NCI-H2029 (cell line): ENCODE measurements around the gene NUP93.
"Not testable (repeated sequence)": the region's sequence is repeated elsewhere in the genome, so short reads cannot be mapped to it uniquely, and the experiment has no call there.

ENCODE experiments used
- DNase-seq: peaks from one replicate; lab custom pipeline; 2025; lab: John Stamatoyannopoulos, UW

The NUP93 gene

DNA sequence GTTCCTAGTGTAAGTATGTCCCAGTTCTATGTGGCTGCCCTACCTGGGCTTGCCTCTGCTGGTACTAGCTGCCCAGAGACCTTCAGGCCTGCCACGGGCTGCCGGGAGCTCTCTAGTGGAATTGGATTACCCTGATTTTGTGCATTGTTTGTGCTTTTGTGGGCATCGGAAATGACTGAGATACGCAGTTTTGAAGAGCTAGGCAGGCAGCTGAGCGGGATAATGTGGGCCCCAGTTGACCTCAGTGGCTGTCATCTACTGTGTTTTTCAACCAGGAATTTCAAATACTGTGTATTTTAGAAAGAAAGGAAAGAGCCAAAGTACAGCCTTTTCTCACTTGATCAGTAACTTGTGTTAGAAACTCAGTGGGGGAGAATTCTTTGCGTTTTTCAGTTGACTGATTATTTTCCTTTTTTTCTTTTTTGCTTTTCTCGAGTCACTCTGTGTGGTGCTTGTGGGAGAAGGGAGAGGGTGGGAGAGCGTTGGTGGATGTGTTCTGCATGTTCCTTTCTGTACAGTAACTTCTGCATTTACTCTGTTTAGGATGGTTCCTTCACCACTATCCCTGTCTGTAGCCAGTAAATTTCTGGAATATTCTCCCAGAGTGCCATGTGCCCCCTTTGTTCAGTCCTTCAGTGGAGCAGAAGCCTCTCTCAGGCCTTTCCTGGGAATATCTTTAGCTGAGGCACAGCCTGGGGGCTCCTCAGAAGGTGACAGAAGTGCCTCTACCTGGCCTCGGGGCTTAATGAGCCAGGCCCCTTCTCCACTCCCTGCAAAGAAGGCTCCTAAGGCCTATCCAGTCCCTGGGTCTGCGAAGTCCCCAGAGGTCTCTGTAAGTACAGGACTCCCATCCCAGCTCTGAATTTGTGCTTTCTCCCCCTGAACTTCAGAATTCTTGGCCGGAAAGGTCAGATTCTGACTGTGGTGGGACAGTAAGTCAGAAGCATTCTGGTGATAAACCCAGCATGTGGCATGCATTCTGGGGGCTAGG lies 120.1 kb downstream of the NUP93 start:
- DNase-seq = no peak

DNA sequence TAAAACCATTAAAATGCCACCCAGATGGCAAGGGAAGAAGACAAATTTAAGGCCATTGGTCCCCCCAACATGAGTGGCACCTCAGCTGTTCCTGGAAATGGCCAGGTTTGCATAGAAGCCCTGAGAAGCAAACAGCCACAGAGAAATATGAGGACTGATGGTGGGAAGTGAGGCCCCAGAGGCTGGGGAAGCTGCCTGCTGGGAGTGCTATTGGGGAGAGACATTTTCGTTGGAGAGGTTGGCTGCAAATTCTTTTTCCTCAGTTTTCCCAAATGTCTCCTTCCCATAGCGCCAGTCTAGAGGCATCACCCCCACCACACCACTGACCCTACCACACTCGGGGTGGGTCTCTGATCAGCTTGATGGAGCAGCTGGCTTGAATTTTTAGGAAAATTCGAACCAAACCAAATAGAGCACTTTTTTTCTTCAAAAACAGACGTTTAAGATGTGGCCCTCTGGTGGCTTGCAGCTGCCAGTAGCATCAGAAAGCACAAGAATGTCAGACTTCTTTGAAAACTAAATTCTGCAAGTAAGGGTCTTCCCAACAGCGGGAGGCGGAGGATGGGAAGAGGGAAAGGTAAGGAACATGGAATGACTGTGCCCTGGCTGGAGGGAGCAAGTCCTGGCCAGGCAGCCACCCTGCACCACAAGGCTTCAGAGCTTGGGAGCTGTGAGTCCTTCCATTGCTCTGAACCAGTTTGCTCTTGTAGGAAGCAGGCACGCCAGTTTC lies 121.9 kb downstream of the NUP93 start:
- DNase-seq = no peak

DNA sequence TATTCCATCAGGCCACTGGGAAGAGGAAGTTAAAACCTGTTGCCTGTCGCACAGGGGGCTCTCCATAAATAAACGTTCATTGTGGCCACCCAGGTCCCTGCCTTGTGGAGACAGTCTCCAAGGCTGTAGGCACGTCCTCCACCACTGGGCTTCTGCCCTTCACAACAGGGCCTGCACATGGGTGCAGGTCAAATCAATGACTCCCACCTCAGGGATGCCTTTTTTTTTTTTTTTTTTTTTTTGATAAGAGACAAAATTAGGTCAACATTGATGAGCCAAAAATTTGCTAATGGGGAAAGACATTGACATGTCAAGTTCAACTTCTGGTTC lies 122.4 kb downstream of the NUP93 start:
- DNase-seq = no peak

DNA sequence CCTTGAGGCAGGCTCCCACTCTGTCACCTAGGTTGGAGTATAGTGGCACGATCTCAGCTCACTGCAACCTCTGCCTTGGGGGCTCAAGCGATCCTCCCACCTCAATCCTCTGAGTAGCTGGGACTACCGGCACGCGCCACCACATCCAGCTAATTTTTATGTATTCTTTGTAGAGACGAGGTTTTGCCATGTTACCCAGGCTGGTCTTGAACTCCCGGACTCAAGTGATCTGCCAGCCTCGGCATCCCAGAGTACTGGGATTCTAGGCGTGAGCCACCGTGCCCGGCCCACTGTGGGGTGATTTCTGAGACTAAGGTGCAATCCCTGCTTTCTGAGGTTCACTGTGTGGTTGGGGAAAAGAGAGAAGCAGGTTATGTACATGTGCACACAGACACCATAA lies 123.0 kb downstream of the NUP93 start:
- DNase-seq = no peak

DNA sequence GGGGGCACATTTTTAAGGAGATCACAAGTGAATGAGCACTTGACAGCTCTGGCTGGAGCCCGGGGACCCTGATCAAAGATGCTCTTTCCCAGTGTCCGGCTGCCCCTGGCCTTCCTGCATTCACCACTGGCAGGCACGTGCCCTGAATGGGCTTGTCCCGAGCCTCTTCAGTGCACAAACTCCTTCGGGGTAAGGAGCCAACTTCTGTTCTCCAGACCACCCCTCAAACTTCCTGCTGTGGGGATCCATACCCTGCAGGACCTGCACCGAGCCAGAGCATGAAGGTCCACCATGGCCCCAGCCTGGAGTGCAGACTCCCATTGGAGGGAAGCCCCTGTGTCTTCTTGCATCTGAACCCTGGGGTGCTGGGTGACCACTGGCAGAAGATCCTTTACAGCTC lies 125.3 kb downstream of the NUP93 start:
- no peak for DNase-seq

DNA sequence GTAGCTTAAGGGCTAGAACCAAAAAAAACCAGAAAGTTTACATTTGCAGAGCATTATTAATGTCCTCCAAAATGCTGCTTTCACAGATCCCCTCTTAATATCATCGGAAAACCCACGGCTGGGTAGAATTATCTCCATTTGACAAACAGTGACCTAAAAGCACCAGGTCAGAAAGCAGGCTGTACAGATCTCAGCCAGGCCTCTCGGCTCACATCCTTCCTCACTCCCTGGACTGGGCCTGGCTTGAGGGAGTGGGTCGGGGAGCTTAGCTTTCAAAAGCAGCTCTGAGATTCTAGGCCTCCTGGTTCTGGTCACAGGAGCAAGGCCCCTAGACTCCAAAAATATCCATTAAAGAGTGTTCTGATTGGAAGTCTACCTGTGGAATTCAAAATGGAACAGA lies 126.0 kb downstream of the NUP93 start:
- DNase-seq = no peak

DNA sequence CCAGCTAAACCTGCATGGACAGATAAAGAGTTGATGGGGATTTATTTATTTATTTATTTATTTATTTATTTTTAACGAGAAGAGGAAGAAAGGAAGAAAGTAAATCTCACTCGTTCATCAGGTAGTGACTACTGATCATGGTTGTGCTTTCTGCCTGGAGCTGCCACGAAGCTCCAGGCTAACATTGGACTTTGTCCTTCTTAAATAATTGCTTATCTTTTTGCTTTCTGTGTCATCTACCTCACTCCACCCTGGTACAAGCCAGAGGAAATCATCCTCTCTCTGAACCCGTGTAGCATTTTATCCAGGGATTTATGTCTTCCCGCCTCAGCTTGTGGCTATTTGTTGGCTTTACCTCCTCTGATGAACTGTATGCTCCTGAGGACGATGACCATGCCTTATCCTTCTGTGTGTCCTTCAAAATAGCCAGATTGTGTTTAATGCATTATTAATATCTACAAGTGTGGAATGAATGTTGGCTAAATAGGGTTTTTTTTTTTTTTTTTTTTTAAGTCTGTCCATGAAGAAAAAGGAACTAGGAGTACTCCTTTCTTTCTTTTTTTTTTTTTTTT lies 127.0 kb downstream of the NUP93 start:
- no peak for DNase-seq

DNA sequence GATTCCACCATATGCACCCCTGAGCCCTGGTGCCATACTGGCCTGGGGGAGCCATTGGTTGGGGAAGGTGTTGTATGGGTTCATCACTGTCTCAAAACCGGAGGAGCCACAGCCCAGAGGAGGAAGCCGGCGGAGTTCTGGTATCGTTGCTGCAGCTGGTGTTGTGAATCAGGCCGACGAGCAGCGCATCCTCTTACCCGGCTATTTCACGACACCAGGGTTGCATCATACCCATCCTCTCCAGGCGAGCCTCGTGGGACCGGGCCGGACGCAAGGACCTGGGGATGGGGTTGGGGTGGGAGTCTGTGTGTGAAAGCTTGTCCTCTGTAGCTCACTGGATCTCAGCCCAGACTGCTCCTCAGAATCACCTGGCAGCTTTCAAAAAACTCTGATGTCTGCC lies 128.4 kb downstream of the NUP93 start:
- DNase-seq = no peak

DNA sequence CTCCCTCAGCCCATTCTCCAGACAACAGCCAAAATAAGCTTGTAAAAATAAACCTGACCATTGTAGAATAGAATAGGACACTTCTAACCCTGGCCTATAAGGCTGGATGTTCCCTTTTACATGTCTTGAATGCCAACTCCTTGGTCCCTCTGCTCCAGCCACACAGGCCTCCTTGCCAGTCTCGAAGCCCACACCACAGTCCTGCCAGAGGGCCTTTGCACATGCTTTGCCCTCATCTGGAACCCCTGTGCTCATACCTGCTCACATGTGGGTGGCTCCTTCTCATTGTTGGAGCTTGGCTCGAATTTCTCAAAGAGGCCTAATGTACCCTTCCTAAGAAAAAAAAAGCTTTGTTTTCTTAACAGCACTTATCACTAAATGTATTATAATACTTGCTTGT lies 129.7 kb downstream of the NUP93 start:
- DNase-seq = no peak

DNA sequence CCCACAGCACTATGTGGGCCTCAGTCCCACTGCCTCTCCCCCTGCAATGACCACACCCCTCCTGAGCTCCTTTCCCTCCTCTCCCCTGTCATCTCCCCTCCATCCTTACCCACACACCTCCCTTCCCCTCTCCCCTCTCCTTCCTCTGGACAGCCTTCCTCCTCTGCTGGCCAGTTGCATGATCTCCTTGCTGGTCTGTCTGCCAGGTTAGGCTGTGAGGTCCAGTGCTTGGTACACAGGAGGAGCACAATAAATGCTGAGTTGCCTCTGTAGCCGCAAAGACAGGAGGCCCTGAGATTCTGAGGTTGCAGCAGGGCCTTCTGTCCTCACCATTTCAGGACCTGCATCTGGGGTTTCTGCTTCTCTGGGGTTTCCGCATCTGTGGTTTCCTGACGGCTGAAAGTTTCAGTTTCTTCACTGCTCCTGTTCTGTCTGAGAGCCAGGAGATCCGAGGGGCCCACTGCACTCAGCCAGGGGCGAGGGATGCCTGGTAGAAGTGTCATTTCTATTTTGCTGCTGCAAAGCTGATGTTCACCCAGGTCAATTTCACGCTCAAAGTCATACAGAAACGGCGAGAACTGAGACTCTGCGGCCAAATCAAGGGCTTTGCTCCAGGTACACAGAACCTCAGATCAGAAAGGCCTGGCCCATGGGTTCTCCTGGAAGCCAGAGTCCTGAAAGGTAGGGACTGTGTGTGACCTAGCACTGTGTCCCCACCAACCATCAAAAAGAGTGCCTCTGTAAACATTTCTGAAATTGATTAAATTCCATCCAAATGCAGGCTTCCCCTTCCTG lies 130.5 kb downstream of the NUP93 start:
- no peak for DNase-seq

DNA sequence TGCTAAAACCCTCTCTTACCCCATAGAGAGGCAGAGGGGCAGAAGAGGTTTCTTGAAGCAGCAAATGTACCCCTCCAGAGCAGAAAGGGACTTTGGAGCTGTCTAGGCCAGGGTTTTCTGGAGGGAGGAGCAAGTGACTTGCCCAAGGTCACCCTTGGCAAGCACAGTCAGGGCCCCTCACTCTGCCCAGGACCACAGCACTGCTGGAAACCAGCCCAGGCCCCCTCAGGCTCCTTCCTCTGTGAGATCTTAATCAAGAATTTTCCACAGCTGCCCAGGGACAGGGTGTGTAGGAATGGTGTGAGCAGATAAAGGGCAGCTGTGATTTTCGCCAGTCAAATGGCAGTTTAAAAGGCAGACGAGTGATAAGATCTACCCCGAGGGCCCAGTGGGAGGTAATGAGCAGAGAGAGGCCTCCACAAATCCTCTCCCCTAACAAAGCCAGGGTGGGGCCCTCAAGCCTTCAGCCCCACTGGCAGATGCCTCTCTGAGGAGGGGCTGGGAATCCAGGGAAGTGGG lies 131.2 kb downstream of the NUP93 start:
- DNase-seq = no peak

DNA sequence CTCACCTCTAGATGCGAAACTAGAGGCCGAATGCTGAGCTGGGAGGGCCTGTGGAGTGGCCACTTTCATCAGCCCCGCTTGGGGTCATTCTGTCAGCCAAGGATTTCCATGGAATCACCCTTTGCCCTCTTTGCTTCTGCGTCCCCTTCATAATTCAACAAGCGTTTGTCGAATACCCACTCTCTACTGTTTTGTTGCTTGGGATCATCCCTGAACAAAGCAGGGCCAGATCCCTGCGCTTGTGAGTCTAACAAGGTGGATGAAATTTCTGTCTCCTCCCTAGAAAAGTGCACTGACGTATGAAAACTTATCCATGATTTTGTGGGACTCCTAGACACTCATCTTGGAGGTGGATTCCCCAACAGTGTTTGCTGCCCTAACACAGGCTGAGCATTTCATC lies 131.8 kb downstream of the NUP93 start:
- no peak for DNase-seq

DNA sequence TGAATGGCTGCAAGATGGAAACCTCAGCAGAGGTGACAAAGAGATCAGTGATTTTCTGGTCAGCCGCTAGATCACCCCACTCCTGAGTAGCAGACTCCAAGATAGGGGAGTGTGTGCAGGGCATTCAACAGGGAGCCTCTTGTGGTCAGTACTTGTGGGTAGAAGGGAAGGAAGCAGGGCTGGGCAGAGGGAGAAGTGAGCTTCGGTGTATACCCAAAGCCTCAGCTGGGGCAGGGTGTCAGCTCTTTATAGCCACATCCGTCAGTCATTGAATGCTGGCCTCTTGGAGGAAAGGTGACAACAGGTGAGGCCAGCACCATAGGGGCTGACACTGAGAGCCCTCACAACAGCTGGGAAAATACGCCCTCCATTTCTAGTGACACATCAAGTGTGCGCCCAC lies 132.8 kb downstream of the NUP93 start:
- no peak for DNase-seq

DNA sequence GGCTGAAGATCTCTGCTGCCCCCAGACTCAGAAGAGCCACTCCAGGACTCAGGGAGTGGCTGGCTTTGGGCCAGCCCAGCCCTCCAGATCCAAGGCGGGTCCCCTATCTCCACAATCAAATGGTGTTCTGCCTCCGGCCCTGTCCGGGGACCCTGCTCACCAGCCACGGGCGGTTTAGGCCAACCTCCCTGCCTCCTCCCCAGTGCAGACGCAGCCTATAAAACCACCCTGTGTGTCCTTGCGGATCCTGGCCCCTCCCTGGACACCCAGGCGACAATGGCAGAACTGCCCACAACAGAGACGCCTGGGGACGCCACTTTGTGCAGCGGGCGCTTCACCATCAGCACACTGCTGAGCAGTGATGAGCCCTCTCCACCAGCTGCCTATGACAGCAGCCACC lies 135.0 kb downstream of the NUP93 start, which contains the start of gene SLC12A3:
TSS of gene SLC12A3 (plus strand) at position 248 of the 400 bp plus-strand sequence. CDS start at position 277, 29 bp downstream.
- no peak for DNase-seq

DNA sequence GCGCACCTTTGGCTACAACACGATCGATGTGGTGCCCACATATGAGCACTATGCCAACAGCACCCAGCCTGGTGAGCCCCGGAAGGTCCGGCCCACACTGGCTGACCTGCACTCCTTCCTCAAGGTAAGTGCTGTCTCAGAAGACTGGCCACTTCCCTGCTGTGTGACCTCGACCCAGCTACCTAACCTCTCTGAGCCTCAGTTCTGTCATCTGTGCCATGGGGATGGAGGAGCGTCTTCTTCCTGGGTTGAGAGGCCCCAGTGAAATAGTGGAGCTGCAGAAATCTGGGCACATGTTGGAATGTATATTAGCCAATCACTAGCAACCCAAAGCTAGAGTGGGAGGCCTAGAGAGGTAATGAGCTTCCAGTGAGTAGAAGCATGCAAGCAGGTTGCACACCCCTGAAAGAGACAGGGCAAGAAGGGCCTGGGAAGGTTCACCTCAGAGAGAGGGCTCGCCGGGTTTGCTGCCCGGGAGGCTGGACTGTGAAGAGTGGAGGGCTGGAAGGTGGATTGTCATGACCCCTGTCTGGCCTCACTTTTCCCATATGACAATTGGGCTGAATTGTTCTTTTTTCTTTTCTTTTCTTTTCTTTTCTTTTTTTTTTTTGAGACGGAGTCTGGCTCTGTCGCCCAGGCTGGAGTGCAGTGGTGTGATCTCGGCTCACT lies 135.6 kb downstream of the NUP93 start:
- DNase-seq = no peak

DNA sequence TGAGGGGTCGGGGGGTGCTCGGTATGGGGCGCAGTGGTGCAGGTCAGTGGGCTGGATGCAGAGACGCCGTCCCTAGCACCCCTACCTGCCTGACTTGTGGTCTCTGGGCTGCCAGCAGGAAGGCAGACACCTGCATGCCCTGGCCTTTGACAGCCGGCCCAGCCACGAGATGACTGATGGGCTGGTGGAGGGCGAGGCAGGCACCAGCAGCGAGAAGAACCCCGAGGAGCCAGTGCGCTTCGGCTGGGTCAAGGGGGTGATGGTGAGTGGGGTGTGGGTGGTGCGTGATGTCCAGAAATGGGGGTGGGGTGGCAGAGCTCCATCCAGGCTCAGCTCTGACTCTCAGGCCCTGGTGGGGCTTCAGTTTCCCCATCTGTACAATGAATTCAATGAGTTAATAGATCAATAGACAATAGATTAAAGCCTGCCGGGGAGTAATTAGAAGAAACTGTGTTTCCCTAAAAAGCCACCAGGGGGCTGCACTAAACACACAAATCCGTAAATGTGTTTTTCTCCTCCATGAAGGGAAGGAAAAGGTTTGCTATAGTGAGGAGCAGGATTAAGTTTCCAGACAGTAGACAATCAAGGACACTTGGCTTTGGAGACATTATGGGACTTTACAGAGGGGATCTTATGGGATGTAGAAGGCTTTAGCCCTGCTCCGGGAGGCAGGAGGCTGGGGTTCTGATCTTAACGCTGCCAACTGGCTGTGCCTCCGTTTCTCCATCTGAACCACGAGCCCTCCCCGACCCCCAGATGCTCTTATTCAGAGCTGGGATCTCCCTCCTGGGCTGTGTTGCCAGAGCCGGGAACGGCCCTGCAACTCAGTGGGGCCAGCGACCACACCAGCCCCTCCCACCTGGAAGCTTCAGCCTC lies 137.3 kb downstream of the NUP93 start:
- DNase-seq = peak; percentile 5

DNA sequence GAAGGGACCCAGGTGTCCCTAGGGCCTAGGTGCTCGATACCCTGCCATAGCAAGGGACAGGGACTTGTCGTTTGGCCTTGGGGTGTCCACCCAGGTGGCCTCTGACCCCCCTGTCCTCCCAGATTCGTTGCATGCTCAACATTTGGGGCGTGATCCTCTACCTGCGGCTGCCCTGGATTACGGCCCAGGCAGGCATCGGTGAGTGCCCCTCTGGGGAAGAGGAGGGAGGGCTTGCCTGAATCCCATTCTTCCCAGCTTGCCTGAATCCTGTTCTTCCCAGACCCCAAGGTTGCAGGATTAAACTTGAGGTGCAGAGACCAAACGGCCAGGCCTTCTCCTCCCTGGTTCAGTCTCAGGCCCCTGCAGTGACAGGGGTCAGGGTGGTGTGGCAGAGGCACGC lies 138.2 kb downstream of the NUP93 start:
- no peak for DNase-seq

DNA sequence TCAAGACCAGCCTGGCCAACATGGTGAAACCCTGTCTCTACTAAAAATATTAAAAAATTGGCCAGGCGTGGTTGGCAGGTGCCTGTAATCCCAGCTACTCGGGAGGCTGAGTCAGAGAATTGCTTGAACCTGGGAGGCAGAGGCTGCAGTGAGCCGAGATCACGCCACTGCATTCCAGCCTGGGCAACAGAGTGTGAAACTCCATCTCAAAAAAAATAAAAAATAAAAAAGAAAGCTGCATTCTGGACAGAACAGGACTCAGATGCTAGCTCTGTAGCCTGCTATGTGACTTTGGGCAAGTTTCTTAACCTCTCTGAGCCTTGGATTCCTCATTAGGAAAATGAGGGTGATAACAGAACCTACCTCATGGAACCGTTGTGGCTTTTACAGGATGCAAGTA lies 138.8 kb downstream of the NUP93 start:
- not testable (repeated sequence) for DNase-seq

DNA sequence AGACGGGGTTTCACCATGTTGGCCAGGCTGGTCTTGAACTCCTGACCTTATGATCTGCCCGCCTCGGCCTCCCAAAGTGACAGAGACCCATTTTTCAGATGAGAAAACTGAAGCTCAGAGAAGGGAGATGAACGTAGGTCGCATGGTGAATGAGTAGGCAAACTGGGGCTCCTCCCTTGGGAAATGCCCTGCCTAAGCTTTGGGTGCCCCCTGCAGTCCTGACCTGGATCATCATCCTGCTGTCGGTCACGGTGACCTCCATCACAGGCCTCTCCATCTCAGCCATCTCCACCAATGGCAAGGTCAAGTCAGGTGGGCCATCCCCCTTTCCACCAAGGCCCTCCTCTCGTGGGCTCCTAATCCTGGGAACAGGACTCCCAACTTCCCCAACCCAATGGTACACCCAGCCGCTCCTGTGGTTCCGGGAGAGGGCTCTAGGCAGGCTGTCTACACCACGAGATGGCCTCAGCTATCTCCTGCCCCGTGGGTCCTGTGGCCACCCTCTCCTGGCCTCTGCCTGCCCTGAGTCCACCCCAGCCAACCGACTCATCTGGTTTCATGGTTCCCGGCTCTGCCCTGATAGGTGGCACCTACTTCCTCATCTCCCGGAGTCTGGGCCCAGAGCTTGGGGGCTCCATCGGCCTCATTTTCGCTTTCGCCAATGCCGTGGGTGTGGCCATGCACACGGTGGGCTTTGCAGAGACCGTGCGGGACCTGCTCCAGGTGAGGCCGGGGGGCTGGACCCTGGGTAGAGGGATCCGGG lies 139.8 kb downstream of the NUP93 start:
- DNase-seq = no peak
